B cell (primary cell): ENCODE results near the gene WT1.

Experiments
- CTCF ChIP-seq: fragments of 200-600 bp; IDR thresholded peaks from one replicate; pipeline ENCODE4 v1.8.0; 2022; ENCODE audit warnings: antibody characterized with exemption, mild to moderate bottlenecking
- EZH2 ChIP-seq: IDR thresholded peaks from 2 replicates; pipeline ENCODE4 v1.6.1; 2012; ENCODE audit warnings: borderline replicate concordance, low read depth, mild to moderate bottlenecking, moderate library complexity, low read length; ENCODE audit not compliant: insufficient read depth, poor library complexity, severe bottlenecking

GRCh38 chr11:32358729-32359128 lies 76.6 kb downstream of the WT1 start:
- TF ChIP-seq CTCF (no peak), EZH2 (no peak)
